Transverse colon (tissue), 4 donors: ENCODE measurements around the gene KRTCAP2.
A peak's percentile ranks its signal among the peaks of the same experiment; 100 is the strongest.

Experiments used
- CTCF ChIP-seq, 5 experiments: fragments of 200-600 bp in 3 of 5; fragments of 450-650 bp in 2 of 5; sonication (generic) in 3 of 5; IDR thresholded peaks; 1 replicate in 2 of 5; 2 replicates in 3 of 5; pipeline ENCODE4 v1.5.1; 2016 to 2017; ENCODE audit warnings: antibody characterized with exemption in 5 of 5, inconsistent platforms in 3 of 5, mild to moderate bottlenecking in 2 of 5, moderate library complexity in 1 of 5
- POLR2A ChIP-seq: fragments of 450-650 bp; IDR thresholded peaks from one replicate; pipeline ENCODE4 v1.6.1; 2016; ENCODE audit warnings: antibody characterized with exemption, mild to moderate bottlenecking, moderate library complexity
- POLR2AphosphoS5 ChIP-seq, 3 donors: sonication (generic); formaldehyde crosslinking; IDR thresholded peaks; one replicate each; pipeline ENCODE4 v1.6.1; 2016; ENCODE audit warnings: antibody characterized with exemption in 3 of 3

GRCh38 chr1:155176544-155177071, 3.5 kb upstream of the KRTCAP2 start:
- no peak for TF ChIP-seq POLR2AphosphoS5 (IDR thresholded peaks at IDR 0.05)
- TF ChIP-seq CTCF (IDR thresholded peaks at IDR 0.05) = peak; percentile 94 to 96 (median 95)
- no peak for TF ChIP-seq POLR2A
